ENCODE results near the gene JARID2. TPM values are rescaled to one million over a fixed set of nuclear protein-coding genes. Genes with fewer than 3 reads are reported as not detected.

JARID2 gene
- total RNA-seq, result 1 to 10 TPM; 7.9 to 8.6 TPM
- long read RNA-seq, partial matches to known transcripts, result 8 of 12 reads
- long read RNA-seq, other reads (novel, unspliced or antisense), result 4 of 12 reads

DNA sequence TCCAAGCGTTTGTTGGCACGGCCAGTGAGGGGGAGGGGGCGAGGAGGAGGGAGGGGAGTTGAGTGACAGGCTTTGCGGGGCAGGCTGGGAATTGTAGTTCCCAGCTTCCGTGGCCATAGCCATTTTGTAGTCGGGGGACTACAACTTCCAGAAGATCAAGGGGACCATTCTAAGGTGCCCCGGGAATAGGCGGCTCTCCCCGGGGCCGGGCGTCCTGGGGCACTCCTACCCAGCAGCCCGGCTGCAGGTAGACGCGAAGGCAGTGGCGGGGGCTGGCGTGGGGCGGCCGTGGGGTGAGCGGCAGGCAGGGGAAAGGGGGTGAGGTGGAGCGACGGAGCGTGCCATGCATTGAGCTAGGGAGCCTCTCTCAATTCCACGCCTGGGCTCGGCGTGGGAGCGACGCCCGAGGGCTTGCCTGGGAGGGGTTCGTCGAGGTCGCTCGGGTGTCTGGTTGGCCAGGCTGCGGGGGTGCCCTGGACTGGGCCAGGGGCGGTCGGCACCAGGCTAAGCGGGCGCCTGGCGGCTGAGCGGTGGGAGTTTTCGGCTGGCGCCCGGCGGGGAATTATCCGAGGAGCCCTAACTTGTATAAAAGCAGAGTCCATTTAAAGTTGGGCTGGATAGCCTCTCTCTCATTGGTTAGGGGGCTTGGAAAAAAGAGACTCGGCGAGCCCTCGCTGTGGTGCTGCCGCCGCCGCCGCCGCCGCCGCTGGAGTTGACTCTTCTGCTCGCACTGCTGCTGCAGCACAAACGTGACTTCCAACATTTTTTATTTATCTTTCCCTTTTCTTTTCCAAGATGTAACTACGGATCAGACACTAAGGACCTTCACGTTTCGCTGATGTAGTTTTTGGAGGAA is at the start of gene JARID2:
JARID2 (plus strand) TSS at position 709 of the 856 bp plus-strand sequence. CDS start 471 bp downstream, outside the sequence.
- intact Hi-C loops (cut with DNase I), result loop anchor here (5.0 to 10.0 kb wide), 3 partner anchors 142 to 371 kb away; no protein-coding TSS in a partner anchor
- ATAC-seq, result peak; percentile 87 to 91
- peak; percentile 99 for DNase-seq

DNA sequence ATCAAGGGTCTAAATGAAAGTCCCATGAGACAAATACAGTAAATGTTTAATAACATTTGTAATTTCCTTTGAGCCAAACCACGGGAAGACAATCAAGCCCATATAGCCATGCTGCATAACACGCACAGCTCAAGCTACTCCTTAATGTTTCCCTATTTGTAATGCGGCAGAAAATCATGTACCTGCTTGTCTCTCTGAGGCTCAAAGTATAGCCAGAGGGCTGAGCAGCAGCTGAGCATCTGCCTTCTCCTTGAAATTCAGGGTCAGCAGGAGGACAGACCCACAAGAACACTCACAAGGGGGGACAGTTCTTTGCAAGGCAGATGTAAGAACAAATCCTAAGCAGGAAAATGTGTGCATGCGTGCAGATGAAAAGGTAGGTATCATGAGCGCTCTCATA is 45.8 kb upstream of the JARID2 start:
- intact Hi-C loops (cut with DNase I), result no loop called here
- no peak for DNase-seq
- ATAC-seq, result no peak

DNA sequence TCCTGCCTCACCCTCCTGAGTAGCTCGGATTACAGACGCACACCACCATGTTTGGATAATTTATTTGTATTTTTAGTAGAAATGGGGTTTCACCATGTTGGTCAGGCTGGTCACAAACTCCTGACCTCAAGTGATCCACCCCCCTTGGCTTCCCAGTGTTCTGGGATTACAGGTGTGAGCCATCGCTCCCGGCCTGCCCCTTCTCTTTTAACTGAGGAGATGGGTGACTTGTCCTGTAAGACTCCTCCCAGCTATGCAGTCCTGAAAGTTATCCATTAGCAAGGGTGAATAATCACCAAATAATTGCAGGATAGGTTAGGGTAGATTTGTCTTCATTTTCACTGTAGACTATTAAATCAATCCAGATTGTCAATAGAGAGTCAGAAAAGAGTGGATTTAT is 40.5 kb upstream of the JARID2 start:
- ATAC-seq (no peak), DNase-seq (no peak)
- intact Hi-C loops (cut with DNase I), result no loop called here

DNA sequence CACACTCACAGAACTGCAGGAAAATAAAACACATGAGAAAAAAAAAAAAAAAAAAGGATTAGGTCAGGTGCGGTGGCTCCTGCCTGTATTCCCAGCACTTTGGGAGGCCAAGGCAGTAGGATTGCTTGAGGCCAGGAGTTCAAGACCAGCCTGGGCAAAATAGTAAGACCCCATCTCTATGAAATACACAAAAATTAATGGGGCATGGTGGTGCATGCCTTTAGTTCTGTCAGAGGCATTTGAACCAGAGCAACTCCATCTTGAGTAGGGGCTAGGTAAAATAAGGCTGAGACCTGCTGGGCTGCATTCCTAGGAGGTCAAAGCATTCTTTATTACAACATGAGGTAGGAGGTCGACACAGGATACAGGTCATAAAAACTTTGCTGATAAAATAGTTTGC is 39.0 kb upstream of the JARID2 start:
- DNase-seq, result no peak
- intact Hi-C loops (cut with DNase I), result no loop called here

DNA sequence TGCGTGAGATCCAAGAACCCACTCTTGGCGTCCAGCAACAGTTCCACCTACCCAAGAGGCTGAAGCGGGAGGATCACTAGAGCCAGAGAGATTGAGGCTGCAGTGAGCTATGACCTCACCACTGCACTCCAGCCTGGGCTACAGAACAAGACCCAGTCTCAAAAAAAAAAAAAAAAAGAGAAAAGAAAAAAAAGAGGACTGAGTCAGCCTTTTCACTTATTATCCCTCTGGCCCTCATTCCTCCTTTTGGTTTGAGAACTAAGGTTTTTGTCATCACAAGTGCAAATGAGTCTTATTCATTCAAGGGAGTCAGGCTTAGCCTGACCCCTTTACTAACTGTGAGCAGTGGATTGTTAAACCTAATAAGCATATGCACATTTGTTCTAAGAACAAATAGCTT is 37.9 kb upstream of the JARID2 start:
- DNase-seq (no peak), ATAC-seq (no peak)
- intact Hi-C loops (cut with DNase I), result no loop called here

More for the DNA sequence above, 39.0 kb upstream of the JARID2 start:
- no peak for ATAC-seq

DNA sequence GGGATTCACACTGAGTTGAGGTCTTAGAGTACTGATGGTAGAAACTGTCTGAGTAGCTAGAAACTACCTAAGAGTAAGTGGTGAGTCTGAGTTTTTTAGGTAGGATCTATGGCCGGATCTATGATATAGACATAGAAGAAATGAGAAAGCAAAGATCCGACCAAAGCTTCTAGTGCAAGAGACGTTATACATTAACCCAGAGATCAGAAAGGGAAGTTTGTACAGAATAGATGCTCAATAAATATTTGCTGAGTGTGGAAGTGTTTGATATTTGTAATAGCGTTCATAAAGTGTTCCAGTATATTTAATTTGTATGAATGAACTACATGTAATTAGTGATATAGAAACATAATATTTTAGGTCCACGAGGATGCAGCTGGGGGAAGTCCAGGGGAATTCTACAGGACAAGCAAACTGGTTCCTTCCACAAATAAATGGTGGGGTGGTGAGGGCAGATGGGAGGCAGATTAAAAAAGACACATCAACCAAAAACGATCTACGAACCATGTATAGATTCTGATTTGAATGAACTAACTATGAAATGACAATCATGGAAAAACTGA is 31.9 kb upstream of the JARID2 start:
- intact Hi-C loops (cut with DNase I), result no loop called here
- no peak for DNase-seq
- ATAC-seq, result no peak

DNA sequence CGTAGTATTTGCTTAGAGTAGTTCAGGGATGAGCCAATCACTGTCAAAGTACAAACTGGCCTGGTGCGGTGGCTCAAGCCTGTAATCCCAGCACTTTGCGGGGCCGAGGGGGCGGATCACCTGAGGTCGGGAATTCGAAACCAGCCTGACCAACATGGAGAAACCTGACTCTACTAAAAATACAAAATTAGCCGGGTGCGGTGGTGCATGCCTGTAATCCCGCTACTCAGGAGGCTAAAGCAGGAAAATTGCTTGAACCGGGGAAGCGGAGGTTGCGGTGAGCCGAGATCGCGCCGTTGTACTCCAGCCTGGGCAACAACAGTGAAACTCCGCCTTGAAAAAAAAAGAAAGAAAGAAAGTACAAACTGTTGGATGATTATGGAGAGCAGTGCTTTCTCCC is 27.5 kb upstream of the JARID2 start:
- DNase-seq, result no peak
- no peak for ATAC-seq
- intact Hi-C loops (cut with DNase I), result no loop called here

DNA sequence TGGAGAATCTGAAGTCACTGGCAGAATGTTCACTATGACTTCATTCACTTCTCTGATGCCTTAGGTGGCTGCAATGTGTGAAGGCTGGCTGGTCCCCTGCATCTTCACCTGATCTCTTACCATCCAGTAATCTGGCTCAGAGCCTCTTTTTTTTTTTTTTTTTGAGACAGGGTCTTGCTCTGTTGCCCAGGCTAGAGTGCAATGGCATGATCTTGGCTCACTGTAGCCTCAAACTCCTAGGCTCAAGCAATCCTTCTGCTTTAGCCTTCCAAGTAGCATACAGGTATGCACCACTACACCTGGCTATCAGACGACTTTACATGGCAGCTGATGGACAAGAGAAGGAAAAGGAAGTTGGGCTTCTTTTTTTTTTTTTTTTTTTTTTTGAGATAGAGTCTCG is 25.8 kb upstream of the JARID2 start:
- no peak for ATAC-seq
- DNase-seq, result no peak
- intact Hi-C loops (cut with DNase I), result no loop called here

DNA sequence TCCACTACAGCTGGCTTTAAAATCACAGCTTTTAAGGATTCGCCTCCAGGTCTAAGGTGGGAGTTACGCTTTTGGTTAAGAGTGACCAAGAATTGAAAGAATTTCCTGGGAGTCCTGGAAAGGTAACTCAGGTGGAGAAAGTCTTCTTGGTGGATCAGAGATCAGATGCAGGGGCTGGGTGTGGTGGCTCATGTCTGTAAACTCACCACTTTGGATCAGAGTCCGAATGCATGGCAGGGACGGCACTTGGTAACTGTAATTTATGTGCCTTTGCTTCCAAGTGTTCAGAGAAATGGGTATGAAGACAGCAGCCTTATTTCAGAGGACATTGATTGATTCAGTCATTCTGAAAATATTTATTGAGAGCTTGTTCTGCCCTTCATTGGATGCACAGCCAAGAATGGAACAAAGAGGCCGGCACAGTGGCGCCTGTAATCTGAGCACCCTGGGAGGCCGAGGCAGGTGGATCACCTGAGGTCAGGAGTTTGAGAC is 18.0 kb upstream of the JARID2 start:
- no peak for DNase-seq
- intact Hi-C loops (cut with DNase I), result no loop called here
- no peak for ATAC-seq

DNA sequence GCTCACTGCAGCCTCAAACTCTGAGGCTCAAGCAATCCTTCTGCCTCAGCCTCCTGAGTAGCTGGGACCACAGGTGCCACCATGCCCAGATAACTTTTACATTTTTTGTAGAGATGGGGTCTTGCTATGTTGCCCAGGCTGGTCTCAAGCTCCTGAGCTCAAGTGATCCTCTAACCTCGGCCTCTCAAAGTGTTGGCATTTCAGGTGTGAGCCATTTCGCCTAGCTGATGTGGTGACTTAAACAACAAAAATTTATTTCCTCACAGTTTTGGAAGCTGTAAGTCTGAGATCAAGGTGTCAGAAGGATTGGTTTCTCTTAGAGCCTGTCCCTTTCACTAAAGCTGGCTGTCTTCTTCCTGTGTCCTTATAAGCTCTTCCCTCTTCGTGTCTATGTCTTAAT is 15.0 kb upstream of the JARID2 start:
- ATAC-seq (no peak), DNase-seq (no peak)
- intact Hi-C loops (cut with DNase I), result loop anchor here in 1 of 2 donors (10.0 kb wide), 1 partner anchor 1016 kb away; no protein-coding TSS in a partner anchor

DNA sequence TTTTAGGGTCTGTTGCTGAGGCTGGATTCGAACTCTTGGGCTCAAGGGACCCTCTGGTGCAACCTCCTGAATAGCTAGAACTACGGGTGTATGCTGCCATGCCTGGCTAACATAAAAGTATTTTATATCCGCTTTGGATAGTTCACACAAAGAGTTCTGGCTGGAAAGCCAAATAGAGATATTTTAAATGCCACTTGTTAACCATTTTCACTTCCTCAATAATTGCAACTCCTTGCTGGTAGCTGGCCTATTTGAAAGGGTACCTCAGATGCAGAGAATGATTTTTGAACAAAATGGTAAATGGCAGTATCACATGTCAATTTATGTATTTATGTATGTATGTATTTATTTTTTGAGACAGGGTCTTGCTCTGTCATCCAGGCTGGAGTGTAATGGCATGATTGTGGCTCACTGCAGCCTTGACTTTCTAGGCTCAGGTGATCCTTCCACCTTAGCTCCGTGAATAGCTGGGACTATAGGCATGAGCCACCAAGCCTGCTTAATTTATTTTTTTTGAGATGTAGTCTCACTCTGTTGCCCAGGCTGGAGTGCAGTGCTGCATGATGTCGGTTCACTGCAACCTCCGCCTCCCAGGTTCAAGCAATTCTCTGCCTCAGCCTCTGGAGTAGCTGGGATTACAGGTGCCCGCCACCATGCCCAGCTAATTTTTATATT is 12.9 kb upstream of the JARID2 start:
- intact Hi-C loops (cut with DNase I), result loop anchor here in 1 of 2 donors (10.0 kb wide), 1 partner anchor 1018 kb away; no protein-coding TSS in a partner anchor
- DNase-seq (no peak), ATAC-seq (no peak)

DNA sequence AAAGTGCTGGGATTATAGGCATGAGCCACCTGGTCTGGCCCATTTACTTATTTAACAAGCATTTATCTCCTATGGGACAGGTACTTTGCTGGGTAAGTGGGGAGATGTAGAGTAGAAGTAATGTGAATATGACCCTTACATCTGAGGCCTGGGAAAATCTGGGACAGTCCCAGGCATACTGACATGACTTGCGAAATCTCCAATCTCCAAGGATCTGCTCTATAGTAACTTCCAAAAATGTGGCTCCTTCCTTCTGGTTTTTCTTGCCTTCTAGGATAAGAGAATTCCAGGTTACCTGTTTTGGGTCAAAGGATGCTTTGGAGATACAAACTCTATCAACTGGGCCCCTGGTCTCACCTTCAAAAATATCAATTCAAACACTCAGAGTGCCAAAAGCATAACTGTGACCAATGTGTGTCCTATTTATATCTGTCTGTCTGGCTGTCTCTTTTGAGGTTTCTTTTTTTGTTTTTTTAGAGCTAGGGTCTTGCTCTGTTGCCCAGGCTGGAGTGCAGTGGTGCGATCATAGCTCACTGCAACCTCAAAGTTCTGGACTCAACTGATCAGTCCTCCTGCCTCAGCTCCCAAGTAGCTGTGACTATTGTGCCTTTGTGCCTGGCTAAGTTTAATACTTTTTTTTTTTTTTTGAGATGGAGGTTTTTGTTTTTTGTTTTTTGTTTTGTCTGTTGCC is 11.7 kb upstream of the JARID2 start:
- ATAC-seq, result no peak
- no peak for DNase-seq
- intact Hi-C loops (cut with DNase I), result loop anchor here in 1 of 2 donors (10.0 kb wide), 1 partner anchor 1019 kb away; no protein-coding TSS in a partner anchor

DNA sequence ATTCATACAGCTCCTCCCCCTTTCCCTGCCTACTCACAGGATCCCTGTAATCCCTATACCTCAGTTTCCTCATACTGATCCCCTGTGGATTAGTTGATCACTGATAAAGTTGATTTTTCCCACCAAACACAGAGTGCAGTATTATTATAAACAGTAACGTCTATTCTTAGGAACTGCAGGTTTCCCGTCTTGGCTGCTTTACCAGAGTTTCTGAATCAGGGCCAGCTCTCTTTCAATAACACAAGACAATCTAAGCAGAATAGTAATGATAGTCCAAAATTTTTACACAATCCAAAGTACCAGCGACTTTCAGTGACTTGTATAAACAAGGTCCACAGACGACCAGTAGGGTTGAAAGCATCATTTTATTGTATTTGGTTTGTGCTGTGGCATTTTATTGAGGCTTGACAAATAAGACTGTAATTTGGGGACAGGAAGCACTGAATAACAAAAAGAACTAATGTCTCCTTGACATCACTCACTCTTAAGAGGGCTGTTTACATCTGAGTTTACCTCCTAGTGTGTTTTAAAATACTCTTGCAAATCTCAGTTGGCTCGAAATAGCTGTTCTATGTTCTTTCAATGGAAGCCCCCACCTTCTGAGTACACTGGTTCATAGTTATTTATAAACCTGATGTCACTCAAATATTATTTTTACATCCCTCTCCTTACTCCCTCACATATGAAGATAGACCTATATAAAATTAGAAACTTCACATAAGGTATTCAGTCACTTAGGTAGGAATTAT is 6.1 kb upstream of the JARID2 start:
- ATAC-seq (peak in 1 of 2 donors; percentile 32), DNase-seq (no peak)
- intact Hi-C loops (cut with DNase I), result loop anchor here in 1 of 2 donors (10.0 kb wide), 2 partner anchors 365 to 1025 kb away; no protein-coding TSS in a partner anchor

DNA sequence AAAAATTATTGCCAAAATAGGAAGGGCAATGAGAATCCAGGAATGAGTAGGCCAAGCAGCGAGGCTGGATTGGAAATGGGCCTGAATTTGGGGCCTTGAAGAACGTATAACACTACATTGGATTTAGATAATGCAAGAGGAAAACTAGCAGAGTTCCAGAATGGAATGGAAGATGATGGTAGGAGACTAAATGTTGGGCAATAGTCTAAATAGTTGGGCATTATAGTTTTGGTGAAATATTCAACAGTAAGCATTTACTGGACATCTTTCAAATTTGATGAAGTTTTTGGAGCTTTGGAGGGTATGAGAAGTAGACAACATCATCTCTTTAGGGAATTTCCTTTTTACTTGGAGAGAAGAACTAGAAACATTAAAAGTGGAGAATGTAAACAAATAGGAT is 3.4 kb upstream of the JARID2 start:
- DNase-seq, result no peak
- no peak for ATAC-seq
- intact Hi-C loops (cut with DNase I), result loop anchor here in 1 of 2 donors (10.0 kb wide), 1 partner anchor 368 kb away; no protein-coding TSS in a partner anchor

DNA sequence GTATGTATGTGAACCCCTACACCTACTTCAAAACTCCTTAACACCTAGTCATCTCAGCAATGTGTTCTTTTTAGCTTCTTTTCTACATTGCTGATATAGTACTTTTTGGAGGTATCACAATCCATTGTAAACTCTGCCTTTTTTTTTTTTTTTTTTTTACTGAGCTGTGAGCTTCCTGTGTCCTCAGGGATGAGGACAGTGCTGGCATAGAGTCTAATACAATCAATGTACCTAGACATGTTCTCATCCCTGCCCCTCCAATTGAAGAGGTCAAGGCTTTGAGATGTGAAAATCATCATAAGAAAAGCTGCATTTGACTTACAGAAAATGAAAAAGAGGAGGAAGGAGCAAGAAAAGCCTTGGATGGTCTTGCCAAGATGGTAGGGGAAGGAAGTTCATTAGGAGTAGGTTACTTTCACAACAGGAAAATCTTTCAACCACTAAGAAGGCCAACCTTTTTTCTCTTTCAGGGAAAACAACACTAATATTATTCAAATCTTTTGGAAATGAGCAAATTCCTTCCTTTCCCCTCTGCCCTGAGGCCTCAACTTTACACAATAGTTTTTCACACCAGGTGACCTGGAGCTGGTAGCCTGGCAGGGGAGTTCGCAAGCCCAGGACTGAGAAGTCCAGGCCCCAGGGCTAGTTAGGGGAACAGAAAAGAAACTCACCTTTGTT is 2.8 kb upstream of the JARID2 start:
- ATAC-seq, result no peak
- no peak for DNase-seq
- intact Hi-C loops (cut with DNase I), result loop anchor here in 1 of 2 donors (10.0 kb wide), 1 partner anchor 368 kb away; no protein-coding TSS in a partner anchor

DNA sequence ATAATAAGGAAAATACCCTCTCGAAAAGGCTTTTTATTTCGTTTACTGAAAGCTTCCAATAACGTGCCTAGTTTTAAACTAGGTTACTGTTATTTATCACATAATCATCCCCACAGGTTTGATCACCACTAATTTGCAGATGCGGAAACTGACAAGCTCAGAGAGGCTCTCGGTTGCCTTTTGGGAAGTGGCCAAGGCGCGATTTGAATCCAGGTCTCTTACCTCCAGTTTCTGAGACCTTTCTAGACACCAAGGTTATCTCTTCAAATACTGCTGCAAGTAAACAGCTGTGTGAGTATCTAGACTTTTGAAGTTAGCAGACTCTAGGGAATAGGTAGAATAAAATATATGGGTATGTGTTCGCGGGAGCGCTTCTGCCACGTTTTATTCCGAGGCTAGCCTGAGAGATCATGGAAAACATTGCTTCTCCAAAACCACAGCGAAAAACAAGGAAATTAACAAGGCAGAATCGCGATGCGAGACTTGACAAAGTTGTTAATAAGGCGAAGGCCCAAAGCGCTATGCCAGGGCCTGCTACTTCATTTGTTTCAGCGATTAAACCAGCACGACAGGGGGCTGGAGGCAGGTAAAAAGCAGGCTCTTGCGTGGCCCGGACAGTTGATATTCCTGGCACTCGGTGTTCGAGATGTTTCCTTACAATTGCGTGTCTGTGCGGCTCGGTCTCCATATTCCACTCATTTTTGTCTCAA is 1.8 kb upstream of the JARID2 start:
- ATAC-seq, result no peak
- intact Hi-C loops (cut with DNase I), result loop anchor here in 1 of 2 donors (10.0 kb wide), 1 partner anchor 369 kb away; no protein-coding TSS in a partner anchor
- no peak for DNase-seq

Measured in left cardiac atrium (tissue), 4 donors.